ENCODE results near the gene CDRT4.

DNA sequence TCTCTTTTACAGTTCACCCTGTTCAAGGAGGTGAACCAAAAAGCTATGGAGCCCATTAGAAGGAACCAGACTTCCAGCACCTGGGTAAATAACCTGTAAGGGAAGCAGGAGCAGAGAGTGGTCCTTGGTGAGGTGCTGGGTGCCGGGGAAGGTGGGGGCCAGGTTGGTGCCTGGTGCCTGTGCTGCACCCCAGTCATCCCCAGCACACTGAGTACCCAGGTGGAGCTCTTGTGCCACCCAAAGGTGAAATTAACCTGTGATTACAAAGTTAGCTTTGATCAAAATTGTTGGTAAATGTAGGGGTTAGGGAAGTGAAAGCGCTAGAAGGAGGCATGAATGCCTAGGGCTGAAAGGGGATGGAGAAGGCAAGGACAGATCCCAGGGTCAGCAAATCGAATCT lies 58.6 kb downstream of the CDRT4 start:
- TF ChIP-seq, protein P1, sequence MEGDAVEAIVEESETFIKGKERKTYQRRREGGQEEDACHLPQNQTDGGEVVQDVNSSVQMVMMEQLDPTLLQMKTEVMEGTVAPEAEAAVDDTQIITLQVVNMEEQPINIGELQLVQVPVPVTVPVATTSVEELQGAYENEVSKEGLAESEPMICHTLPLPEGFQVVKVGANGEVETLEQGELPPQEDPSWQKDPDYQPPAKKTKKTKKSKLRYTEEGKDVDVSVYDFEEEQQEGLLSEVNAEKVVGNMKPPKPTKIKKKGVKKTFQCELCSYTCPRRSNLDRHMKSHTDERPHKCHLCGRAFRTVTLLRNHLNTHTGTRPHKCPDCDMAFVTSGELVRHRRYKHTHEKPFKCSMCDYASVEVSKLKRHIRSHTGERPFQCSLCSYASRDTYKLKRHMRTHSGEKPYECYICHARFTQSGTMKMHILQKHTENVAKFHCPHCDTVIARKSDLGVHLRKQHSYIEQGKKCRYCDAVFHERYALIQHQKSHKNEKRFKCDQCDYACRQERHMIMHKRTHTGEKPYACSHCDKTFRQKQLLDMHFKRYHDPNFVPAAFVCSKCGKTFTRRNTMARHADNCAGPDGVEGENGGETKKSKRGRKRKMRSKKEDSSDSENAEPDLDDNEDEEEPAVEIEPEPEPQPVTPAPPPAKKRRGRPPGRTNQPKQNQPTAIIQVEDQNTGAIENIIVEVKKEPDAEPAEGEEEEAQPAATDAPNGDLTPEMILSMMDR (IDR thresholded peaks at IDR 0.05): no peak
- TF ChIP-seq POLR2AphosphoS5 (IDR thresholded peaks at IDR 0.05): no peak
